ENCODE data around the gene SLC25A42. TPM values are rescaled to one million over a fixed set of nuclear protein-coding genes. Genes with fewer than 3 reads are reported as not detected.

SLC25A42 gene
- total RNA-seq, 2 experiments from 2014 or later = 12.2 to 12.4 TPM

- H3K4me1 Mint-ChIP-seq (ENCODE audit: low read depth) = no peaks in the 10 kb centered on the region
- CTCF ChIA-PET = no interaction called here
- H3K9me3 Mint-ChIP-seq = no peaks in the 10 kb centered on the region
- peaks cover 11% of the 10 kb centered on the region for H3K36me3 Mint-ChIP-seq
- no peak overlapping the region for H3K27ac Mint-ChIP-seq
- POLR2A ChIA-PET = no interaction called here
- intact Hi-C loops (cut with micrococcal nuclease) = no loop called here
- no peak for DNase-seq
- H3K27me3 Mint-ChIP-seq = no peaks in the 10 kb centered on the region
- no peak overlapping the region for H3K4me3 Mint-ChIP-seq
Observed at GRCh38 chr19:19151418-19151817, 87.6 kb downstream of the SLC25A42 start.

GRCh38 chr19:19152668-19153384, 89.0 kb downstream of the SLC25A42 start:
- no peaks in the 10 kb centered on the region for H3K9me3 Mint-ChIP-seq
- H3K4me1 Mint-ChIP-seq (ENCODE audit: low read depth) = no peaks in the 10 kb centered on the region
- H3K4me3 Mint-ChIP-seq = no peak overlapping the region
- H3K27me3 Mint-ChIP-seq = no peaks in the 10 kb centered on the region
- H3K27ac Mint-ChIP-seq = no peak overlapping the region
- CTCF ChIA-PET = interaction anchor here (0.7 to 1.5 kb wide), 2 partner anchors 20 to 22 kb away, joined by 3 to 6 read pairs; no protein-coding TSS in a partner anchor
- intact Hi-C loops (cut with micrococcal nuclease) = no loop called here
- POLR2A ChIA-PET = no interaction called here
- no peak for DNase-seq
- H3K36me3 Mint-ChIP-seq = peaks cover 8% of the 10 kb centered on the region

GRCh38 chr19:19154768-19155494, 91.1 kb downstream of the SLC25A42 start:
- intact Hi-C loops (cut with micrococcal nuclease) = no loop called here
- CTCF ChIA-PET = interaction anchor here (0.7 to 3.9 kb wide), 4 partner anchors 8 to 39 kb away, joined by 3 to 17 read pairs (median 10); no protein-coding TSS in a partner anchor
- no peaks in the 10 kb centered on the region for H3K4me1 Mint-ChIP-seq (ENCODE audit: low read depth)
- peaks cover 8% of the 10 kb centered on the region for H3K36me3 Mint-ChIP-seq
- no peak overlapping the region for H3K4me3 Mint-ChIP-seq
- no peaks in the 10 kb centered on the region for H3K27me3 Mint-ChIP-seq
- DNase-seq = no peak
- no peak overlapping the region for H3K27ac Mint-ChIP-seq
- no peaks in the 10 kb centered on the region for H3K9me3 Mint-ChIP-seq
- POLR2A ChIA-PET = no interaction called here

- H3K4me3 Mint-ChIP-seq = no peak overlapping the region
- H3K27ac Mint-ChIP-seq = no peak overlapping the region
- intact Hi-C loops (cut with micrococcal nuclease) = no loop called here
- peaks cover 8% of the 10 kb centered on the region for H3K36me3 Mint-ChIP-seq
- CTCF ChIA-PET = interaction anchor here (0.7 to 3.9 kb wide), 3 partner anchors 9 to 40 kb away, joined by 3 to 17 read pairs (median 15); no protein-coding TSS in a partner anchor
- DNase-seq = no peak
- no peaks in the 10 kb centered on the region for H3K4me1 Mint-ChIP-seq (ENCODE audit: low read depth)
- no peaks in the 10 kb centered on the region for H3K9me3 Mint-ChIP-seq
- H3K27me3 Mint-ChIP-seq = no peaks in the 10 kb centered on the region
- POLR2A ChIA-PET = no interaction called here
Observed at GRCh38 chr19:19155495-19156219, 91.9 kb downstream of the SLC25A42 start.

- H3K4me1 Mint-ChIP-seq (ENCODE audit: low read depth) = no peaks in the 10 kb centered on the region
- no peaks in the 10 kb centered on the region for H3K27me3 Mint-ChIP-seq
- ChIA-PET POLR2A (interaction anchor here (0.6 kb wide), 1 partner anchor 322 kb away, joined by 3 read pairs; no protein-coding TSS in a partner anchor), CTCF (interaction anchor here (0.6 to 3.9 kb wide), 3 partner anchors 11 to 265 kb away, joined by 4 to 17 read pairs (median 15); no protein-coding TSS in a partner anchor)
- H3K9me3 Mint-ChIP-seq = no peaks in the 10 kb centered on the region
- DNase-seq = no peak
- H3K36me3 Mint-ChIP-seq = peaks cover 8% of the 10 kb centered on the region
- H3K4me3 Mint-ChIP-seq = no peak overlapping the region
- no peak overlapping the region for H3K27ac Mint-ChIP-seq
- intact Hi-C loops (cut with micrococcal nuclease) = no loop called here
Observed at GRCh38 chr19:19157808-19158207, 94.0 kb downstream of the SLC25A42 start.

GRCh38 chr19:19159534-19159933, 95.7 kb downstream of the SLC25A42 start:
- ChIA-PET POLR2A (no interaction called here), CTCF (interaction anchor here (1.8 kb wide), 1 partner anchor 14 kb away, joined by 4 read pairs; no protein-coding TSS in a partner anchor)
- no peaks in the 10 kb centered on the region for H3K27me3 Mint-ChIP-seq
- no peaks in the 10 kb centered on the region for H3K4me1 Mint-ChIP-seq (ENCODE audit: low read depth)
- no peaks in the 10 kb centered on the region for H3K9me3 Mint-ChIP-seq
- intact Hi-C loops (cut with micrococcal nuclease) = no loop called here
- no peak for DNase-seq
- no peak overlapping the region for H3K27ac Mint-ChIP-seq
- H3K4me3 Mint-ChIP-seq = no peak overlapping the region
- peaks cover 7% of the 10 kb centered on the region for H3K36me3 Mint-ChIP-seq

GRCh38 chr19:19160461-19161035, 96.8 kb downstream of the SLC25A42 start:
- Mint-ChIP-seq H3K4me3 (no peak overlapping the region), H3K27ac (no peak overlapping the region), H3K27me3 (no peaks in the 10 kb centered on the region), H3K4me1 (ENCODE audit: low read depth) (no peaks in the 10 kb centered on the region), H3K36me3 (peaks cover 6% of the 10 kb centered on the region), H3K9me3 (no peaks in the 10 kb centered on the region)
- ChIA-PET CTCF (interaction anchor here (1.0 to 2.1 kb wide), 2 partner anchors 14 to 15 kb away, joined by 3 to 8 read pairs; no protein-coding TSS in a partner anchor), POLR2A (no interaction called here)
- intact Hi-C loops (cut with micrococcal nuclease) = no loop called here
- DNase-seq = no peak

- no peaks in the 10 kb centered on the region for H3K9me3 Mint-ChIP-seq
- no peaks in the 10 kb centered on the region for H3K4me1 Mint-ChIP-seq (ENCODE audit: low read depth)
- H3K27me3 Mint-ChIP-seq = no peaks in the 10 kb centered on the region
- H3K4me3 Mint-ChIP-seq = no peak overlapping the region
- ChIA-PET POLR2A (no interaction called here), CTCF (interaction anchor here (2.1 kb wide), 1 partner anchor 12 kb away, joined by 8 read pairs; no protein-coding TSS in a partner anchor)
- H3K36me3 Mint-ChIP-seq = no peaks in the 10 kb centered on the region
- no peak overlapping the region for H3K27ac Mint-ChIP-seq
- intact Hi-C loops (cut with micrococcal nuclease) = no loop called here
- DNase-seq = no peak
Observed at GRCh38 chr19:19162495-19162894, 98.7 kb downstream of the SLC25A42 start.

Other genes with a start within 250 kb of the SLC25A42 start
- gene UPF1, start 232.0 kb upstream of the SLC25A42 start, total RNA-seq = 10 to 100 TPM; 71.7 to 77.2 TPM
- not detected for gene CERS1, start 167.8 kb upstream of the SLC25A42 start, total RNA-seq
- 100 to 1,000 TPM; 217 to 220 TPM for gene COPE, start 144.6 kb upstream of the SLC25A42 start, total RNA-seq
- gene DDX49, start 144.3 kb upstream of the SLC25A42 start, total RNA-seq = 10 to 100 TPM; 37.7 to 46.3 TPM
- 1 to 10 TPM in 1 of 2 experiments, under 1 TPM in 1; 0.77 to 1.2 TPM for gene HOMER3, start 122.8 kb upstream of the SLC25A42 start, total RNA-seq
- gene SUGP2, start 30.5 kb upstream of the SLC25A42 start, total RNA-seq = 100 to 1,000 TPM in 1 of 2 experiments, 10 to 100 TPM in 1; 98.1 to 102 TPM
- gene ARMC6, start 30.4 kb upstream of the SLC25A42 start, total RNA-seq = 10 to 100 TPM; 24.4 to 26.2 TPM
- 10 to 100 TPM; 17.8 to 18.9 TPM for gene TMEM161A, start 74.5 kb downstream of the SLC25A42 start, total RNA-seq
- gene MEF2B, start 106.3 kb downstream of the SLC25A42 start, total RNA-seq = 1 to 10 TPM; 3.9 to 4.3 TPM
- 10 to 100 TPM; 16.4 to 17.8 TPM for gene BORCS8, start 128.2 kb downstream of the SLC25A42 start, total RNA-seq
- 10 to 100 TPM; 73.7 to 78.1 TPM for gene RFXANK, start 128.3 kb downstream of the SLC25A42 start, total RNA-seq
- 10 to 100 TPM; 39.2 to 42.9 TPM for gene NR2C2AP, start 139.4 kb downstream of the SLC25A42 start, total RNA-seq
- under 1 TPM; 0.05 to 0.07 TPM for gene NCAN, start 148.0 kb downstream of the SLC25A42 start, total RNA-seq
- gene TM6SF2, start 209.3 kb downstream of the SLC25A42 start, total RNA-seq = not detected